Esophagus (tissue), 2 donors: ENCODE measurements around the gene HMGCL. TPM values are rescaled to one million over a fixed set of nuclear protein-coding genes. Genes with fewer than 3 reads are reported as not detected.
A peak's percentile ranks its signal among the peaks of the same experiment; 100 is the strongest.
"Not testable (repeated sequence)": the region's sequence is repeated elsewhere in the genome, so short reads cannot be mapped to it uniquely, and the experiment has no call there.

Source experiments
- H3K27ac ChIP-seq, 2 donors: one replicate each; pipeline ENCODE4 v1.5.1; 2013; ENCODE audit warnings: low read depth in 2 of 2, mild to moderate bottlenecking in 2 of 2, inconsistent platforms in 1 of 2, low read length in 1 of 2, moderate library complexity in 1 of 2
- H3K27me3 ChIP-seq, 2 donors: one replicate each; pipeline ENCODE4 v1.6.1; 2013; ENCODE audit warnings: low read length in 2 of 2, control low read depth in 1 of 2, mild to moderate bottlenecking in 1 of 2; ENCODE audit not compliant: insufficient read depth in 2 of 2, control insufficient read depth in 1 of 2
- H3K36me3 ChIP-seq, 2 donors: one replicate each; pipeline ENCODE4 v1.6.1; 2013; ENCODE audit warnings: low read length in 1 of 2; ENCODE audit not compliant: control insufficient read depth in 2 of 2, insufficient read depth in 2 of 2
- H3K4me1 ChIP-seq, 2 donors: one replicate each; pipeline ENCODE4 v1.6.1; 2013; ENCODE audit warnings: low read length in 1 of 2; ENCODE audit not compliant: control insufficient read depth in 2 of 2, insufficient read depth in 2 of 2
- H3K4me3 ChIP-seq, 2 donors: one replicate each; pipeline ENCODE4 v1.5.1; 2013; ENCODE audit warnings: low read length in 2 of 2, mild to moderate bottlenecking in 2 of 2, low read depth in 1 of 2, moderate library complexity in 1 of 2
- H3K9me3 ChIP-seq, 2 donors: one replicate each; pipeline ENCODE4 v1.6.1; 2013; ENCODE audit warnings: mild to moderate bottlenecking in 2 of 2, low read depth in 1 of 2, low read length in 1 of 2, moderate library complexity in 1 of 2; ENCODE audit not compliant: control insufficient read depth in 2 of 2, insufficient read depth in 1 of 2
- WGBS, 2 donors: extraction: QIAGEN DNeasy Blood & Tissue Kit; methylation state at CpG; one replicate each; pipeline ENCODE4 v1.1.7; 2013; 5-methylcytosine and 5-hydroxymethylcytosine counted together
- polyA plus RNA-seq, 2 donors: library from polyadenylated mRNA; stranded (reverse); fragments of 200-250 nt; gene quantifications; one replicate each; pipeline ENCODE4 v1.2.3, GENCODE V29; 2013
- donor health status: healthy with polysubstance abuse.
- donor health status: Bipolar disorder and iron deficiency.

Gene HMGCL
- polyA plus RNA-seq, 2 donors: 16.8 to 27.4 TPM

GRCh38 chr1:23795676-23796465 is 29.4 kb downstream of the HMGCL start:
- Histone ChIP-seq H3K4me3 (no peak overlapping the region), H3K27ac (no peak overlapping the region), H3K4me1 (peaks cover 7 to 28% of the 10 kb centered on the region in 2 donors), H3K36me3 (peaks cover 11 to 31% of the 10 kb centered on the region in 2 donors), H3K27me3 (no peaks in the 10 kb centered on the region), H3K9me3 (no peaks in the 10 kb centered on the region)
- WGBS, 2 donors: 68 to 78% methylated on average over 15 to 16 of the region's 16 CpGs

GRCh38 chr1:23794732-23795182 is 30.5 kb downstream of the HMGCL start:
- not testable (repeated sequence) for H3K9me3 ChIP-seq, H3K27ac ChIP-seq, H3K27me3 ChIP-seq, H3K4me3 ChIP-seq
- H3K4me1 ChIP-seq: peaks cover 7 to 26% of the 10 kb centered on the region in 2 donors
- 75 to 82% methylated on average over 9 of the region's 9 CpGs for WGBS, 2 donors
- peaks cover 11 to 31% of the 10 kb centered on the region in 2 donors for H3K36me3 ChIP-seq

- H3K9me3 ChIP-seq: no peaks in the 10 kb centered on the region
- WGBS, 2 donors: 69 to 74% methylated on average over 18 to 21 of the region's 21 CpGs
- no peak overlapping the region for H3K4me3 ChIP-seq
- peaks cover 11 to 31% of the 10 kb centered on the region in 2 donors for H3K36me3 ChIP-seq
- peaks cover 7 to 21% of the 10 kb centered on the region in 2 donors for H3K4me1 ChIP-seq
- no peak overlapping the region for H3K27ac ChIP-seq
- H3K27me3 ChIP-seq: no peaks in the 10 kb centered on the region
These were observed 31.1 kb downstream of the HMGCL start for GRCh38 chr1:23793861-23794731.

- peaks cover 11 to 31% of the 10 kb centered on the region in 2 donors for H3K36me3 ChIP-seq
- H3K4me3 ChIP-seq: no peak overlapping the region
- peaks cover 7 to 21% of the 10 kb centered on the region in 2 donors for H3K4me1 ChIP-seq
- WGBS, 2 donors: 52% methylated on average over 16 of the region's 16 CpGs
- no peaks in the 10 kb centered on the region for H3K9me3 ChIP-seq
- no peak overlapping the region for H3K27ac ChIP-seq
- H3K27me3 ChIP-seq: no peaks in the 10 kb centered on the region
These were observed 32.0 kb downstream of the HMGCL start for GRCh38 chr1:23793018-23793781.

GRCh38 chr1:23792151-23792945 is 32.9 kb downstream of the HMGCL start:
- Histone ChIP-seq H3K27ac (peak overlapping the region; percentile 80 to 92), H3K9me3 (no peaks in the 10 kb centered on the region), H3K4me1 (peaks cover 7 to 18% of the 10 kb centered on the region in 2 donors), H3K4me3 (peak overlapping the region; percentile 53 to 88), H3K27me3 (no peaks in the 10 kb centered on the region), H3K36me3 (peaks cover 6 to 29% of the 10 kb centered on the region in 2 donors)
- 62 to 63% methylated on average over 17 to 19 of the region's 19 CpGs for WGBS, 2 donors

- Histone ChIP-seq H3K27me3 (no peaks in the 10 kb centered on the region), H3K4me1 (peaks cover 7 to 15% of the 10 kb centered on the region in 2 donors), H3K27ac (peak overlapping the region; percentile 80 to 92), H3K4me3 (peak overlapping the region; percentile 53 to 88), H3K36me3 (peaks cover 4 to 27% of the 10 kb centered on the region in 2 donors), H3K9me3 (no peaks in the 10 kb centered on the region)
- 0% methylated on average over 14 to 15 of the region's 15 CpGs for WGBS, 2 donors
These were observed 33.6 kb downstream of the HMGCL start for GRCh38 chr1:23791516-23792047.

GRCh38 chr1:23790696-23791515 is 34.3 kb downstream of the HMGCL start, which contains the start of gene LYPLA2:
LYPLA2 (plus strand) TSS chr1:23791145; CDS start chr1:23792683, 1,538 bp downstream.
- peaks cover 7 to 15% of the 10 kb centered on the region in 2 donors for H3K4me1 ChIP-seq
- H3K9me3 ChIP-seq: no peaks in the 10 kb centered on the region
- 1 to 2% methylated on average over 47 of the region's 47 CpGs for WGBS, 2 donors
- no peaks in the 10 kb centered on the region for H3K27me3 ChIP-seq
- H3K27ac ChIP-seq: peak within 1 kb of the TSS; percentile 80 to 92
- peaks cover 3 to 21% of the 10 kb centered on the region in 2 donors for H3K36me3 ChIP-seq
- H3K4me3 ChIP-seq: peak within 1 kb of the TSS; percentile 53 to 88

GRCh38 chr1:23788695-23789094 is 36.5 kb downstream of the HMGCL start:
- Histone ChIP-seq H3K27ac (no peak overlapping the region), H3K36me3 (peaks cover 0 to 13% of the 10 kb centered on the region in 2 donors), H3K27me3 (no peaks in the 10 kb centered on the region), H3K4me1 (peaks cover 7 to 15% of the 10 kb centered on the region in 2 donors), H3K4me3 (no peak overlapping the region), H3K9me3 (no peaks in the 10 kb centered on the region)
- 90 to 94% methylated on average over 3 of the region's 3 CpGs for WGBS, 2 donors
